ENCODE measurements around the gene GRP.

The GRP gene

GRCh38 chr18:59219672-59220163, at the start of gene GRP:
Gene GRP (plus strand): TSS chr18:59220158. CDS start chr18:59220266, 108 bp downstream.
- no peak for DNase-seq

GRCh38 chr18:59172664-59173249, 47.2 kb upstream of the GRP start:
- no peak for DNase-seq

DNA sequence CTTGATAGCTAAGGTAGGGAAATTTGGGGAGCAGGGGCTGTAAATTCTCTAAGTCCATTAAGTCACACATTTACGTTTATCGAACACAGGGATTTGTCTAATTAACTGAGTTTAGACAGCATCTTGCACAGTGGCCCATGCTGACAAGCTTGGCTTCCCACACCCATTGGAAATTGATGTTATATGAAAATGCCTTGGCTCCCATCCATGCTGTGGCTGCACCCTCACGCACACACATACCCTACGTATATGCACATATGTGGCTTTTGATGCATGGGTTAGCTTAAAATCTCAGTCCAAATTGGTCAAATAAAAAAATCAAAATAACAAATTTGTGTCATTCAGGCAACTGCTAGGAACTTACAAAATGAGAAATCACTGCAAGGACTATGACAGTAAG, 42.5 kb upstream of the GRP start:
- no peak for DNase-seq

DNA sequence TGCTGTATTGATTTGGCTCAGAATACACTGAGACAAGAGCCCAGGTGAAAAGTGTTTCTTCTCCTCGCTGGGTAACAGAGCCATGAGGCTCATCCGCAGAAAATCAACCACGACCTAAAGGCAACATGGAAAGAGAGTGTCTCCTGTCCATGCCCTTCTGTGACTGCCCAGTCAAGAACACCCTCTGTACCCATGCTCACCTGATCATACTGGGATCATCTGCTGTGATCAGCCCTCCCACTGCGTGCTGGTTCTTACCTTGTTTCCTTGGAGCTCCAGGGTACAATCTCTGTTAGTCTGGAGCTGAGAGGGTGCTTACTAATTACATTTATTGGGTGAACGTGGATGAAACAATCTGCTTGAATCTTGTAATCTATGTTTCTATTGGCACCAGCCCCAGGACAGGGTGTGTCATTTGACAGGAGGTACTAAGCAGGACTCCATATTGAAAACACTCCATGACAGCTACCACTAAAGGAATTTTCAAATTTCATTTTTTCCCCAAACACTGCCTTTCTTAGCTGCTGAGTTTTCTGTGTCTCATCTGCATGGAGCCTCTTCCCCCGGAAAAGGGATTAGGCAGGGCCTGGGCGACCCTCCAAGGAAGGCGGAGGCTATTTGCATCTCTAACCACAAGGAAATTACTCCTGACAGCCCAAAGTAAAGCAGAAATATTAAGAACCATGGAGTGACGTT, 39.7 kb upstream of the GRP start:
- no peak for DNase-seq

- no peak for DNase-seq
Measured at GRCh38 chr18:59182673-59183072, 37.3 kb upstream of the GRP start.

DNA sequence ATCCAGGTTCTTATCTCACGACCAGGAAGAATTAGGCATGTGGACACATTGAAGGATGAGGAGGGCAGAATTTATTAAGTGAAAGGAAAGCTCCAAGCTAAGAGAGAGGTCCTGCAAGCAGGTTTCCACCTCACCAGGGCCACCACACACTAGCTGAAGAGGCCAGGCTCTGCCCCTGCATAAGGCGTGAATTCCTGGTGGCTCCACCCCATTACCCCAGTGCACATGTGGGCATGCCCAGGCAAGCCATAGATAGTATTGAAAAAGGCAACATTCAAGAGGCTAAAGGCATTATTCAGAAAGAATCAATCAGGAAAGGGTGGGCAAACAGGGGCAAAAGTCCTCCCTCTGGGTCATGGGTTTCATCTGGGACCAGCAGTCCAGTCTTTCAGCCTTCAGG, 30.9 kb upstream of the GRP start:
- no peak for DNase-seq

GRCh38 chr18:59189746-59190145, 30.2 kb upstream of the GRP start:
- DNase-seq = no peak

- DNase-seq = no peak
Measured at GRCh38 chr18:59196161-59196725, 23.7 kb upstream of the GRP start.

- no peak for DNase-seq
Measured at GRCh38 chr18:59197636-59198035, 22.3 kb upstream of the GRP start.

- no peak for DNase-seq
Measured at GRCh38 chr18:59198215-59198614, 21.7 kb upstream of the GRP start.

GRCh38 chr18:59200787-59201186, 19.2 kb upstream of the GRP start:
- no peak for DNase-seq

DNA sequence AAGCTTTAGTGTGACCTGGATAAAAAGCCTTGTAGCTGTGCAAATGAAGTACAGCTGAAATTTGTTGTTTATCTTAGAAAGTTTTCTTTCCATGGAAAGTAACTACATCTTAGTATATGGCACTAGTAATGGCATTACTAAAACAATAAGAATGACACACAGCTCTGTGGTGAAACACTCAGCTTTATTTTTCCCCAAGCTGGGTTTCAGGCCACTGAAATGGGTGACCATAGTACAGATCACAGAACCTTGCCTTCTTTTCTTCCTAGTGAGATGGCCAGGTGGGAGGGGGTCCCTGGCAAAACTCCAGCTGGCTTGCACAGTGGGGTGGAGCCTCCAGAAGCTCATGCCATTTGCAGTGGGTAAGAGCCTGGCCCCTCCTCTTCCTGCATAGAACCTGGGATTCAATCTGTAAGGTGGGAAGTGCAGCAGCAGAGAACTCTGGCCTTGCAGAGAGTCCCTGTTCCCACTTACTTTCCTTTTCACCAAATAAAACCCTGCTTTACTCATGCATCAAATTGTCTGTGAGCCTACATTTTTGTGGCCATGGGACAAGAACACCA, 17.6 kb upstream of the GRP start:
- peak in 1 of 2 experiments; percentile 4 for DNase-seq

DNA sequence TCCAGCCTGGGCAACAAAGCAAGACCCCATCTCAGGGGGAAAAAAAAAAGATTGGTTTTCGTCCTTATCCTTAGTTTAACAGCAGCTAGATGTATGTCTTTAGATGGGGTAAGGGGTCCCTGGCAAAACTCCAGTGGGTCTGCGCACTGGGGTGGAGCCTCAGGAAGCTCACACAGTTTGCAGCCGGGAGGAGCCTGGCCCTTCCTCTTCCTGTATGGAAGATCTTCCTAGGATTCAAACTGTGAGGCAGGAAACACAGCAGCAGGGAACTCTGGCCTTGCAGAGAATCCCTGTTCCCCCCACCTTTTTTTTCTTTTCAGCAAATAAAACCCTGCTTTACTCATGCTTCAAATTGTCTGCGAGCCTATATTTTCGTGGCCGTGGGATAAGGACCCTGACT, 12.5 kb upstream of the GRP start:
- DNase-seq = no peak

DNA sequence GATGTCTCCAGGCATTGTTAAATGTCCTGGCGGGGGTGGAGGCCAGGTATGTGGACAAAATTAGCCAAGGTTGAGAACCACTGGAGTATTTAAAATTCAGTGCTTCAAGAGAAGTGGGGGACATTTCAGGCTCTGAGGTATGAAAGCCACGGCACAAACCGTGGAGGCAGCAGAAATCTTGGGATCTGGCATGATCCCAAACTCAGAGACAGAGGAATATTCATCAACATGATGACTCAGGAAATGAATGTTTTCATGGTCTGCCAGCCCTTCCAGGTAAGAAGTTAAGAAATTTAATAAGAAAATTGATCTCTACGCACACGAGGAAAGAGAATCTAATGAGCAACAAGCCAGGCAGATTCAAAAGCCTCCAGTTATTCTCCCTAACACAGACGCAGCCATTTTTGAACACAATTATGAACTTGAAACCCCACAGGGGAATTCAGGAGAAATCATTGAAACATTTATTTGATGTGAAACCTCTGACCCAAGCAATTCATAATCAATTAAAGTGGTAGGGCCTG, 11.3 kb upstream of the GRP start:
- no peak for DNase-seq

DNA sequence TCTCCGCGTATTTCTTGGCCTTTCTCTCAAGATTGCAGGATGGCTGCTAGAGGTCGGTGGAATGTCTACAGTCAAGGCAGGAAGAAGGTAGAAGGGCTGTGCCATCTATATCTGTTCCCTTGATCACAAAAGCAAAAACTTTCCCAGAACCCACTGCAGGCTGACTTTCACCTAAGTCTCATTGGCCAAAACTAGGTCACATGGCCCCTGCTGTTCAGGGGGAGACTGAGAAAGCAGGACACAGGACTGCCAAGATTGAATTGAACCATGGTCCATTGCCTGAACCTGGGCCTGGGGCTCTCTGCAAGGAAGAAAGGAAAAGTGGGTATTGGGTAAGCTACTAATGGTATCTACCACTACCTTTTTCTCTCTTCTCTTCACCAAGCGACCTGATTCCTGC, 9.7 kb upstream of the GRP start:
- no peak for DNase-seq

DNA sequence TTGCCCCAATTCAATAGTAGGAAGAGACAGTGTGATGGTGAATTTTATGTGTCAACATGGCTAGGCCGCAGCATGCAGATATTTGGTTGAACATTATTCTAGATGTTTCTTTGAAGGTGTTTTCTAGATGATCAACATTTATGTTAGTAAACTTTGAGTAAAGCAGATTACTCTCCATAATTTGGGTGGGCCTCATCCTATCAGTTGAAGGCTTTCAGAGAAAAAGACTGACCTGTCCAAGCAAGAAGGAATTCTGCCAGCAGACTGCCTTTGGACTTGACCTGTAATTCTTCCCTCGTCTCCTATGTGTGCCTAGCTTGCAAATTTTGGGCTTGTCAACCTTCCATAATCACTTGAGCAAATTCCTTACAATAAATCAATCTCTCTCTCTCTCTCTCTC, 8.3 kb upstream of the GRP start:
- no peak for DNase-seq

- DNase-seq = no peak
Measured at GRCh38 chr18:59218018-59218417, 1.9 kb upstream of the GRP start.

GRCh38 chr18:59220164-59220783, 316 bp downstream of the GRP start:
- DNase-seq = no peak

GRCh38 chr18:59220784-59221765, 1.1 kb downstream of the GRP start:
- DNase-seq = no peak

- no peak for DNase-seq
Measured at GRCh38 chr18:59222341-59222740, 2.4 kb downstream of the GRP start.

GRCh38 chr18:59228351-59228750, 8.4 kb downstream of the GRP start:
- DNase-seq = no peak

GRCh38 chr18:59229191-59229590, 9.2 kb downstream of the GRP start:
- DNase-seq = no peak

Measured in activated CD4-positive, alpha-beta T cell treated with anti-CD3 and anti-CD28 coated beads, Interleukin-2, amount 50 U/mL, for 48 hours (primary cell).